Heart right ventricle (tissue), 16 donors: ENCODE data around the gene TMEM203. TPM values are rescaled to one million over a fixed set of nuclear protein-coding genes. Genes with fewer than 3 reads are reported as not detected.

Source experiments
- ATAC-seq, 8 donors: fragments of 200-7000 bp; cut with Tn5 transposase; one replicate each; pipeline ENCODE4 v1.9.1; 2020; ENCODE audit warnings: mild to moderate bottlenecking in 8 of 8, moderate library complexity in 8 of 8, moderate number of reproducible peaks in 1 of 8
- DNase-seq, 2 donors: peaks; one replicate each; pipeline ENCODE4 v3.0.0-alpha.2; 2020
- H3K27ac ChIP-seq, 10 donors: fragments of 200-600 bp; sonication (generic) in 2 of 10; one replicate each; pipeline versions ENCODE4 v1.5.0 to v1.8.0; 2020 to 2022; ENCODE audit warnings: mild to moderate bottlenecking in 3 of 10
- H3K27me3 ChIP-seq, 7 donors: fragments of 200-600 bp; one replicate each; pipeline ENCODE4 v1.8.0; 2021 to 2022; ENCODE audit warnings: mild to moderate bottlenecking in 2 of 7
- H3K36me3 ChIP-seq, 9 donors: fragments of 200-600 bp; sonication (generic) in 1 of 9; one replicate each; pipeline versions ENCODE4 v1.5.0 to v1.8.0; 2020 to 2022; ENCODE audit warnings: mild to moderate bottlenecking in 2 of 9
- H3K4me1 ChIP-seq, 9 donors: fragments of 200-600 bp; sonication (generic) in 1 of 9; one replicate each; pipeline versions ENCODE4 v1.5.0 to v1.8.0; 2020 to 2022; ENCODE audit warnings: mild to moderate bottlenecking in 4 of 9
- H3K4me3 ChIP-seq, 10 donors: fragments of 200-600 bp; sonication (generic) in 2 of 10; one replicate each; pipeline versions ENCODE4 v1.5.0 to v1.8.0; 2020 to 2022; ENCODE audit warnings: mild to moderate bottlenecking in 7 of 10, moderate library complexity in 2 of 10
- H3K9me3 ChIP-seq, 11 donors: fragments of 200-600 bp in 10 of 11; sonication (generic) in 2 of 11; one replicate each; pipeline versions ENCODE4 v1.5.0 to v1.8.0; 2013 to 2022; ENCODE audit warnings: mild to moderate bottlenecking in 2 of 11, control low read depth in 1 of 11, moderate library complexity in 1 of 11
- CTCF ChIP-seq, 9 donors: fragments of 200-600 bp; sonication (generic) in 2 of 9; IDR thresholded peaks; one replicate each; pipeline versions ENCODE4 v1.5.0 to v1.8.0; 2021 to 2022; ENCODE audit warnings: antibody characterized with exemption in 9 of 9, mild to moderate bottlenecking in 5 of 9, moderate library complexity in 1 of 9
- WGBS, 2 donors: extraction: QIAGEN DNeasy Blood & Tissue Kit; methylation state at CpG; one replicate each; pipeline ENCODE4 v1.1.7; 2013; ENCODE audit warnings: inconsistent platforms in 1 of 2; 5-methylcytosine and 5-hydroxymethylcytosine counted together
- intact Hi-C, 10 donors: fragments of 100-400 bp; cut with DNase I; formaldehyde crosslinking; loops; one replicate each; pipeline versions ENCODE4 v1.11.1 to v1.14.2; 2022
- polyA plus RNA-seq, 2 donors: library from polyadenylated mRNA; stranded (reverse); fragments of 200-250 nt; gene quantifications; one replicate each; pipeline ENCODE4 v1.2.3, GENCODE V29; 2013
- total RNA-seq, 10 donors: library from RNA; stranded (reverse); fragmentation: NEBNext Ultra II Directional in 3 of 10; extraction: Animal tissue kit (Norgen Biotek cat#: 25700) in 3 of 10; gene quantifications; one replicate each; pipeline versions ENCODE4 v1.2.1 to v1.2.4, GENCODE V29; 2021 to 2023
- donor health status: Arrhythmogenic right ventricular cardiomyopathy.
- donor health status: ischemic (EF 13 %, LVEDD 7.1; RV severe dilation, severe dysfunction).
- donor health status: healthy with polysubstance abuse.
- donor health status: DM: no; HTN: yes; CAD: no.
- donor health status: DM: no; HTN: no; CAD: no.
- donor health status: ischemic (EF 25% LVEDD 6.9; RV normal size, moderate dysfunction).
- donor health status: ischemic (EF 25% LVEDD 5.7; RV mildly dilated, moderate dysfunction).
- donor health status: healthy.
- donor health status: DM: yes; HTN: yes; CAD: no.
- donor health status: Ischemic cardiomyopathy.
- donor health status: ischemic (EF 35%, LVEDD 5.7; RV mildly dilated, moderate dysfunction).
- donor health status: nonischemic (EF 11% LVEDD 7.7; RV severe dilation, severe dysfunction).
- donor health status: DM: yes; HTN: yes; CAD: no.
- donor health status: PGD.
- donor health status: ischemic (EF 29% LVEDD 5.4; RV normal size, mild dysfunction).
- donor health status: nonischemic (EF 23%, LVEDD 6.1; RV moderate dilation, normal function).

TMEM203 gene
- total and polyA plus RNA-seq, 12 donors: 36.4 to 51.2 (median 41.7) TPM

- no peaks in the 10 kb centered on the region for H3K36me3 ChIP-seq
- intact Hi-C loops: loop anchor here in 1 of 10 donors (10.0 kb wide), 1 partner anchor 449 kb away; no protein-coding TSS in a partner anchor
- 77% methylated on average over 40 of the region's 40 CpGs for WGBS, 2 donors
- no peak for ATAC-seq
- TF ChIP-seq CTCF (IDR thresholded peaks at IDR 0.05): no peak
- H3K27me3 ChIP-seq: peaks cover 16 to 65% (median 60%) of the 10 kb centered on the region in 7 donors
- H3K4me1 ChIP-seq: peaks cover 11 to 28% (median 18%) of the 10 kb centered on the region in 9 donors
- H3K27ac ChIP-seq: no peak overlapping the region
- DNase-seq: no peak
- H3K4me3 ChIP-seq: no peak overlapping the region
- H3K9me3 ChIP-seq: no peaks in the 10 kb centered on the region
Observed at GRCh38 chr9:137233143-137233980, 27.9 kb upstream of the TMEM203 start.

GRCh38 chr9:137232510-137232909, 27.1 kb upstream of the TMEM203 start:
- H3K4me3 ChIP-seq: no peak overlapping the region
- H3K4me1 ChIP-seq: peaks cover 11 to 21% (median 16%) of the 10 kb centered on the region in 9 donors
- ATAC-seq (no peak), DNase-seq (no peak)
- no peaks in the 10 kb centered on the region for H3K36me3 ChIP-seq
- 69 to 83% methylated on average over 24 of the region's 24 CpGs for WGBS, 2 donors
- no peaks in the 10 kb centered on the region for H3K9me3 ChIP-seq
- intact Hi-C loops: loop anchor here in 1 of 10 donors (10.0 kb wide), 1 partner anchor 448 kb away; no protein-coding TSS in a partner anchor
- no peak overlapping the region for H3K27ac ChIP-seq
- H3K27me3 ChIP-seq: peaks cover 16 to 69% (median 64%) of the 10 kb centered on the region in 7 donors
- TF ChIP-seq CTCF (IDR thresholded peaks at IDR 0.05): no peak

- DNase-seq (no peak), ATAC-seq (no peak)
- Histone ChIP-seq H3K4me3 (no peak overlapping the region), H3K36me3 (no peaks in the 10 kb centered on the region), H3K9me3 (no peaks in the 10 kb centered on the region), H3K27me3 (peaks cover 16 to 69% (median 64%) of the 10 kb centered on the region in 7 donors), H3K4me1 (peaks cover 9 to 22% (median 14%) of the 10 kb centered on the region in 9 donors), H3K27ac (no peak overlapping the region)
- intact Hi-C loops: loop anchor here in 1 of 10 donors (10.0 kb wide), 1 partner anchor 447 kb away; no protein-coding TSS in a partner anchor
- 61 to 78% methylated on average over 10 of the region's 10 CpGs for WGBS, 2 donors
- TF ChIP-seq CTCF (IDR thresholded peaks at IDR 0.05): no peak
Observed at GRCh38 chr9:137232101-137232500, 26.7 kb upstream of the TMEM203 start.

GRCh38 chr9:137231372-137232039, 26.1 kb upstream of the TMEM203 start:
- no peak for TF ChIP-seq CTCF (IDR thresholded peaks at IDR 0.05)
- Histone ChIP-seq H3K27me3 (peaks cover 16 to 69% (median 64%) of the 10 kb centered on the region in 7 donors), H3K4me3 (no peak overlapping the region), H3K4me1 (peaks cover 3 to 17% (median 8%) of the 10 kb centered on the region in 9 donors), H3K27ac (no peak overlapping the region), H3K36me3 (no peaks in the 10 kb centered on the region), H3K9me3 (no peaks in the 10 kb centered on the region)
- DNase-seq: no peak
- no peak for ATAC-seq
- intact Hi-C loops: loop anchor here in 1 of 10 donors (10.0 kb wide), 1 partner anchor 447 kb away; no protein-coding TSS in a partner anchor
- 79 to 83% methylated on average over 23 of the region's 23 CpGs for WGBS, 2 donors
